ENCODE measurements around the gene ICE1.

DNA sequence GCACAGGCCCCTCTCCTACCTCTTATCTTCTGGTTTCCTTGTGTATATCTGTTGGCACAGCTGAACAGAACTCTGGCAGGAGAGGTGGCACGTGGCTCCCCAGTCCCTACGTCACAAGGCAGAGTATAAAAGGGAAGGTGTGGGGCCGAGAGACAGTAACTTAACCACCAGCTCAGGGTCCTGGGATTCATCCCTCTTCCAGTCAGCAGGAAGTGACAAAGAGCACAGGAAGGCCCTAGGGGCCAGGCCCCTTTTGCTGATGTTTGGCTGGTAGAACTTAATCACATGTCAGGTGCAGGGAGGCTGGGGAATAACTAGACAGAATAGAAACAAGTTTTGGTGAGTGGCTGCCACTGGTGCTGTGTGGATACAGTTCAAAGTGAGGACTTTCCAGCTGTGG lies 4.5 kb upstream of the ICE1 start:
- TF ChIP-seq YY1 (IDR thresholded peaks at IDR 0.05; ENCODE audit: insufficient read depth, insufficient read length): no peak
- TF ChIP-seq ZNF274 (IDR thresholded peaks at IDR 0.05; ENCODE audit: low read depth, low read length): no peak
- TF ChIP-seq SUZ12 (IDR thresholded peaks at IDR 0.05; ENCODE audit: extremely low read depth, insufficient read depth, insufficient read length): no peak
